KG1 (cell line): Measurements from ENCODE around the gene FAM177A1.
"Not testable (repeated sequence)": the region's sequence is repeated elsewhere in the genome, so short reads cannot be mapped to it uniquely, and the experiment has no call there.

Source experiments
- DNase-seq: peaks from one replicate; lab custom pipeline; 2025; lab: John Stamatoyannopoulos, UW

FAM177A1 gene

DNA sequence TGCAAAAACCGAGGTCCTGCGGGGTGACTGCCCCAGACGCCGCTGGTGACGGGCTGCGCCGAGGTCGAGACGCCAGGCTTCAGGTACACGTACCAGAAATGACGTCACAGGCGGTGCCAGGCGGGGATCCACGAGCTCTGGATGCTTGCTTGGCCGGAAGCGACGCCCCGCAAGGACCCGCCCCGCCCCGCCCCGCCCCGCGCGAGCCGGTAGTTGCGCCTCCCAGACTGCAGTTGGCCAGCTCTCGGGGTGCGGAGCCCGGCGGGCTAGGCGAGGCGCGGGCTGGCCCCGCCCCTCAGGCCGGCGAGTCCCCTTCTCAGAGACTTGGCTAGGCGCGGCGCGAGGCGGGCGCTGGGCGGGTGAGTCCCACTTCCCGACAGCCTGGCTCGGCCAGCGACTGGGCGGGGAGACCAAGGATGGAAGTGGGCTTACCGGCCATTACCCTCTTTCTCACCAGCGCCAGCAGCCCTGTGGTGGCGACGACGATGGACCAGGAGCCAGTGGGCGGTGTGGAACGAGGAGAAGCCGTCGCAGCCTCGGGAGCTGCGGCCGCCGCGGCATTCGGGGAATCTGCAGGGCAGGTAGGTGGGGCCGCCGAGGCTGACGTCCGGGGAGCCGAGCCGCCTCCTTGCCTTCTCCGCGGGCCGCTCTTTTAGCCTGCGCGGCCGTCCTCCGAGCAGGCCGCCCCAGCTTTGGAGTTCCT, at the start of gene FAM177A1:
Gene FAM177A1, plus strand, starts transcription at position 225 of the 703 bp plus-strand sequence. Its CDS starts 192 bp downstream, at position 417.
- peak; percentile 86 for DNase-seq

GRCh38 chr14:34997762-34998161, 48.3 kb upstream of the FAM177A1 start:
- no peak for DNase-seq

DNA sequence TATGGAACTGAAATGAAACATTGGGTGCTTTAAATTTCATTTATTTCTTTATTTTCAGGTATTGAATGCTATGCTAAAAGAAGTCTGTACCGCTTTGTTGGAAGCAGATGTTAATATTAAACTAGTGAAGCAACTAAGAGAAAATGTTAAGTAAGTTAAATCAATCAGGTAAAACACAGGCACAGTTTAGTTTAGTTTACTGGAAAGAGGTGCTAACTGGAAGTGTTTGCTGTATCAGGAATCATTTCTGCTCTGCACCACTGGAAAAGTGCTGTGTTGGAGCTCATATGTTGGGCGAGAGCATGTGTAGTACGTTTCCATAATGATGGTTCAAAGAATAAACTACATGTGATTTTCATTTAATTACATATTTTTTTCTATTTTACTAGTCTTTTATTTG, 46.6 kb upstream of the FAM177A1 start:
- no peak for DNase-seq

- no peak for DNase-seq
Observed at GRCh38 chr14:35001621-35002020, 44.5 kb upstream of the FAM177A1 start.

- DNase-seq, result no peak
Observed at GRCh38 chr14:35004839-35005238, 41.2 kb upstream of the FAM177A1 start.

DNA sequence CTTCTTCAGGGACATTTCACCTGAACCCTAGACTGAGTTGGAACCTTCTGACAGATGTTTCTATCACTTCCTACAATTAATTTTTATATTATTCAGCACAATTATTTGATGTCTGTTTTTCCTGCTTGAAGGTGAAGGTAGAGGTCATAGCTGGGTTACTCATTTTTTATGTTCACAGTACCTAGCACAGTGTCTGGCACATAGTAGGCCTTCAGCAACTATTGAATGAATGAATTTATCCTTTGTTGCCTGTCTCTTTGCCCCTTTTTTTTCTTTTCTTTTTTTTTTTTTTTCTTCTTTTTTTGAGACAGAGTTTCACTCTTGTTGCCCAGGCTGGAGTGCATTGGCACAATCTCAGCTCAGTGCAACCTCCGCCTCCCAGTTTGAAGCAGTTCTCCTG, 29.5 kb upstream of the FAM177A1 start:
- DNase-seq, result no peak

GRCh38 chr14:35020713-35021112, 25.4 kb upstream of the FAM177A1 start:
- no peak for DNase-seq

DNA sequence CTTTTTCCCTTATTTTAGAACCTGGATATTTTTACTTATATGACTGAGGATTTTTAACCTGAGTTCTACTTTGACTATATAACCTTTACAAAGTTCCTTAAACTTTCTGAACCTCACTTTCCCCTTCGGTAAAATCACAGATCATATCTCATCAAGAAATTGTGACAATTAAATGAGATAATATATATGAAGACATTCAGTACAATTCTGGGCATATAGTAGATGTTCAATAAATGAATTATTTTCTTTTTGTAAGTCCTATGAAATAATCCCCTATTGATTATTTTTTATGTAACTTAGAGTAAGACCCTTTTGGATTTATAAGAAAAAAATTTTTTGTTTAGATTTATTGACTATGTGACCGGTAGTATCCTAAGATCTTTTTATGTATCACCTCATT, 17.6 kb upstream of the FAM177A1 start:
- no peak for DNase-seq

DNA sequence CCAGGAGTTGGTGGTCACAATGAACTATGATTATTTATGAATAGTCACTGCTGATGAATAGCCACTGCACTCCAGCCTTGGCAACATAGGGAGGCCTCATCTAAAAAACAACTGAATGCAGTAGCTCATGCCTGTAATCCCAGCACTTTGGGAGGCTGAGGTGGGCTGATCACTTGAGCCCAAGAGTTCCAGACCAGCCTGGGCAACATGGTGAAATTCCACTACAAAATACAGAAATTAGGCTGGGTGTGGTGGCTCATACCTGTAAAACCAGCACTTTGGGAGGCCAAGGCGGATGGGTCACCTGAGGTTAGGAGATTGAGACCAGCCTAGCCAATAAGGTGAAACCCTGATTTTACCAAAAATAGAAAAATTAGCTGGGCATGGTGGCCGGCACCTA, 13.5 kb upstream of the FAM177A1 start:
- DNase-seq, result no peak

- no peak for DNase-seq
Observed at GRCh38 chr14:35034440-35034833, 11.6 kb upstream of the FAM177A1 start.

DNA sequence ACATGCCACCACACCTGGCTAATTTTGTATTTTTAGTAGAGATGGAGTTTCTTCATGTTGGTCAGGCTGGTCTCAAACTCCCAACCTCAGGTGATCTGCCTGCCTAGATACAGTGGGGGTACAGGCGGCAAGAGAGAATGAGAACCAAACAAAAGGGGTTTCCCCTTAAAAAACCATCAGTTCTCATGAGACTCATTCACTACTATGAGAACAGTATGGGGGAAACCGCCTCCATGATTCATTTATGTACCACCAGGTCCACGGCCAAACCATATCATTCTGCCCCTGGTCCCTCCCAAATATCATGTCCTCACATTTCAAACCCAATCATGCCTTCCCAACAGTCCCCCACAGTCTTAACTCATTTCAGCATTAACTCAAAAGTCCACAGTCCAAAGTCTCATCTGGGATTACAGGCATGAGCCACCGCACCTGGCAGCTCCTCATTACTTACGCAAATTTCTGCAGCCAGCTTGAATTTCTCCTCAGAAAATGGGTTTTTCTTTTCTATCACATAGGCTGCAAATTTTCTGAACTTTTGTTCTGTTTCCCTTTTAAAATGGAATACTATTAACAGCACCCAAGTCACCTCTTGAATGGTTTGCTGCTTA, 11.0 kb upstream of the FAM177A1 start:
- DNase-seq, result not testable (repeated sequence)

GRCh38 chr14:35038312-35038711, 7.8 kb upstream of the FAM177A1 start:
- not testable (repeated sequence) for DNase-seq

- no peak for DNase-seq
Observed at GRCh38 chr14:35042632-35043031, 3.4 kb upstream of the FAM177A1 start.

- no peak for DNase-seq
Observed at GRCh38 chr14:35043046-35043445, 3.0 kb upstream of the FAM177A1 start.

GRCh38 chr14:35044939-35045797, 904 bp upstream of the FAM177A1 start:
- DNase-seq, result no peak

DNA sequence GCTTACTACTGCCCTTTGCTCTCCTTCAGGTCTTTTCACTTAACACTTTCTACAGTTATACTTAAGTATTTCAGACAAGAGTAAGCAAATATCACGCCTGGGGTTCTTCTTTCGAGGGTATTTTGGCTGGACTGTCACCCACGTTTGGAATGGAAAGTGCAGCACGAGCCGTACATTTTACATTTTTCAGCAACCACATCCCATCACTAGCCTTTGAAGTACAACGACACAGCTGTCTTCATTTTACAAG, 349 bp upstream of the FAM177A1 start:
- peak; percentile 86 for DNase-seq

DNA sequence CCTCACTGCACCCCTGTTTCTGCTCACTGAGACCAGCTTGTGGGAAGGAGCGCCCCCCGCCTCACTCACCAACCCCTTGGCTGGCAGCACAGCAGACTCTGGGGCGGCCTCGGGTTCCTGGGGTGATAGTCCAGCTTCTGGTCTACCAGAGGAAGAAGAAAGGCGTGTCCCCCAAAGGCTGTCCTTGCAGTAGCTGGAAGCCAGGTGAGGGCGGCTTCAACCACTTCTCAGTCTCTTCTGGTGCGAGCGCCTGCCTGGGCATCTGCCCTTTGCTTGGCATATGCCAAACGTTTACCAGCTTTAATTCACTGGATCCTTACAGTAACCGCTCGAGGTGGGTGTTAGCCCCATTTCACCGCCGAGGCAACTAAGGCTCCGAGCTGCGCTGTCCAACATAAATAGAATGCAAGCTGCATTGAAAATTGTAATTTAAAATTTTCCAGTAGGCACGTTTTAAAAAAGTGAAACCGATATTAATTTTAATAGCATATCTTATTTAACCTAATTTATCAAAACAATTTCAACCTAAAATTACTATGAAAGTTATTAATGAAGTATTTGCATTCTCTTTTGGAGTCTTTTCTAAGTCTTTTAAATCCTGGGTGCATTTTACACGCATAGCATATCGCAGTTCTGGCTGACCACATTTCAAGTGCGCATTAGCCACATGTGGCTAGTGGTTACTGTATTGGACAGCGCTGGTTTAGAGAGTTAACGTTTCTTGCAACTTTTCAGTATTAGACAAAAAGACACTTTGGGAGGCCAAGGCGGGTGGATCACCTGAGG, 872 bp downstream of the FAM177A1 start:
- peak; percentile 44 for DNase-seq

GRCh38 chr14:35047976-35048513, 2.0 kb downstream of the FAM177A1 start:
- no peak for DNase-seq

GRCh38 chr14:35050652-35051051, 4.6 kb downstream of the FAM177A1 start:
- no peak for DNase-seq

GRCh38 chr14:35051796-35052195, 5.7 kb downstream of the FAM177A1 start:
- no peak for DNase-seq

GRCh38 chr14:35052637-35053036, 6.6 kb downstream of the FAM177A1 start:
- no peak for DNase-seq
